H1 (cell line): ENCODE data around the gene PARM1. TPM values are rescaled to one million over a fixed set of nuclear protein-coding genes. Genes with fewer than 3 reads are reported as not detected.

Experiments
- CTCF ChIA-PET: fragments of 300-600 bp; sonication (Branson Sonifier 250); formaldehyde crosslinking; loops from one replicate; lab custom pipeline; 2021; ENCODE audit not compliant: partially characterized antibody; lab: Charles Lee
- POLR2A ChIA-PET: fragments of 300-600 bp; sonication (Branson Sonifier 250); formaldehyde crosslinking; loops from one replicate; lab custom pipeline; 2021; ENCODE audit warnings: inconsistent platforms; ENCODE audit not compliant: partially characterized antibody; lab: Charles Lee
- DNase-seq, 2 experiments: peaks; one replicate each; pipeline versions ENCODE4 v3.0.0 to v3.0.0-alpha.2; 2010 to 2022; ENCODE audit warnings: low spot score in 2 of 2, low read depth in 1 of 2, mixed read lengths in 1 of 2
- FAIRE-seq: peaks from 2 replicates; lab custom pipeline; 2011; peaks lifted over from hg19 to GRCh38; lab: Jason Lieb, UNC
- H2AFZ ChIP-seq: 2 replicates; pipeline ENCODE4 v1.8.1; 2012; ENCODE audit warnings: low read length, inconsistent platforms
- H2AK5ac ChIP-seq: 2 replicates; pipeline ENCODE4 v1.6.1; 2013; ENCODE audit warnings: low read depth, low read length
- H2BK120ac ChIP-seq: replicated peaks from 2 replicates; pipeline ENCODE3; 2013; ENCODE audit warnings: low read depth, low read length, inconsistent platforms
- H2BK12ac ChIP-seq: 2 replicates; pipeline ENCODE4 v1.6.1; 2013; ENCODE audit warnings: low read depth, low read length
- H2BK15ac ChIP-seq: 2 replicates; pipeline ENCODE4 v1.6.1; 2013; ENCODE audit warnings: low read length
- H2BK20ac ChIP-seq: 2 replicates; pipeline ENCODE4 v1.6.1; 2013; ENCODE audit warnings: low read length
- H2BK5ac ChIP-seq: 2 replicates; pipeline ENCODE4 v1.6.1; 2013; ENCODE audit warnings: low read depth, low read length
- H3K14ac ChIP-seq: 2 replicates; pipeline ENCODE4 v1.6.1; 2013; ENCODE audit warnings: inconsistent platforms; ENCODE audit not compliant: insufficient read length
- H3K18ac ChIP-seq: 2 replicates; pipeline ENCODE4 v1.6.1; 2013; ENCODE audit warnings: low read length; ENCODE audit errors: extremely low read depth
- H3K23ac ChIP-seq: 2 replicates; pipeline ENCODE4 v1.6.1; 2013; ENCODE audit warnings: inconsistent platforms; ENCODE audit not compliant: insufficient read length
- H3K23me2 ChIP-seq: 2 replicates; pipeline ENCODE4 v1.6.1; 2013; ENCODE audit warnings: low read depth, low read length
- H3K27ac ChIP-seq: 2 replicates; pipeline ENCODE4 v1.6.1; 2011; ENCODE audit warnings: low read depth, low read length, inconsistent platforms
- H3K27me3 ChIP-seq, 4 experiments: replicated peaks in 1 of 4; 1 replicate in 1 of 4; 2 replicates in 3 of 4; pipeline versions ENCODE4 v1.6.1 to v1.8.1; 2011 to 2013; ENCODE audit warnings: low read length in 3 of 4, mild to moderate bottlenecking in 3 of 4, inconsistent platforms in 2 of 4, mixed read lengths in 2 of 4, moderate library complexity in 1 of 4; ENCODE audit not compliant: control insufficient read depth in 3 of 4, insufficient read depth in 3 of 4; ENCODE audit errors: extremely low read depth in 1 of 4
- H3K36me3 ChIP-seq, 4 experiments: 2 replicates each; pipeline versions ENCODE4 v1.6.1 to v1.8.1; 2011 to 2013; ENCODE audit warnings: mild to moderate bottlenecking in 4 of 4, low read length in 3 of 4, moderate library complexity in 2 of 4, control low read depth in 1 of 4, inconsistent platforms in 1 of 4; ENCODE audit not compliant: insufficient read depth in 4 of 4, control insufficient read depth in 2 of 4
- H3K4ac ChIP-seq: replicated peaks from 2 replicates; pipeline ENCODE3; 2013; ENCODE audit warnings: low read length, low read depth, mixed read lengths, inconsistent platforms; ENCODE audit not compliant: insufficient read length
- H3K4me1 ChIP-seq, 4 experiments: replicated peaks in 1 of 4; 1 replicate in 1 of 4; 2 replicates in 3 of 4; pipeline versions ENCODE4 v1.6.1 to v1.8.1; 2011 to 2013; ENCODE audit warnings: low read length in 3 of 4, inconsistent platforms in 2 of 4, mixed read lengths in 1 of 4; ENCODE audit not compliant: insufficient read depth in 4 of 4, control insufficient read depth in 3 of 4
- H3K4me2 ChIP-seq, 2 experiments: 2 replicates each; pipeline versions ENCODE4 v1.6.1 to v1.8.1; 2011 to 2013; ENCODE audit warnings: low read depth in 2 of 2, low read length in 2 of 2, control low read depth in 1 of 2, inconsistent platforms in 1 of 2, mild to moderate bottlenecking in 1 of 2; ENCODE audit not compliant: insufficient read depth in 1 of 2
- H3K4me3 ChIP-seq, 4 experiments: fragments of 200-600, 300-600 bp in 1 of 4; sonication (generic), shearing (Covaris generic), sonication (Bioruptor Twin) in 1 of 4; 2 replicates each; pipeline versions ENCODE4 v1.5.1 to v1.8.1; 2011 to 2016; ENCODE audit warnings: low read length in 4 of 4, low read depth in 3 of 4, control low read depth in 2 of 4, inconsistent platforms in 2 of 4, mild to moderate bottlenecking in 2 of 4, mixed read lengths in 1 of 4, moderate library complexity in 1 of 4; ENCODE audit not compliant: insufficient read depth in 2 of 4; ENCODE audit errors: extremely low read depth in 1 of 4
- H3K56ac ChIP-seq: replicated peaks from 2 replicates; pipeline ENCODE3; 2013; ENCODE audit warnings: low read depth, mild to moderate bottlenecking, mixed read lengths, low read length, inconsistent platforms; ENCODE audit not compliant: insufficient read length
- H3K79me1 ChIP-seq: 2 replicates; pipeline ENCODE4 v1.6.1; 2013; ENCODE audit warnings: low read depth, low read length, control low read depth
- H3K79me2 ChIP-seq, 2 experiments: 2 replicates each; pipeline versions ENCODE4 v1.6.1 to v1.8.1; 2012 to 2013; ENCODE audit warnings: low read length in 2 of 2, mild to moderate bottlenecking in 2 of 2, inconsistent platforms in 1 of 2; ENCODE audit not compliant: insufficient read depth in 2 of 2, control insufficient read depth in 1 of 2
- H3K9ac ChIP-seq, 4 experiments: replicated peaks in 1 of 4; 1 replicate in 1 of 4; 2 replicates in 3 of 4; pipeline versions ENCODE4 v1.6.1 to v1.8.1; 2011 to 2013; ENCODE audit warnings: low read depth in 3 of 4, low read length in 3 of 4, control low read depth in 2 of 4, mild to moderate bottlenecking in 2 of 4, moderate library complexity in 2 of 4, inconsistent platforms in 1 of 4; ENCODE audit errors: extremely low read depth in 1 of 4
- H3K9me3 ChIP-seq, 2 experiments: 2 replicates each; pipeline versions ENCODE4 v1.6.1 to v1.8.1; 2012 to 2013; ENCODE audit warnings: mild to moderate bottlenecking in 2 of 2, moderate library complexity in 2 of 2, control low read depth in 1 of 2, inconsistent platforms in 1 of 2, low read depth in 1 of 2, low read length in 1 of 2, mixed read lengths in 1 of 2; ENCODE audit not compliant: insufficient read depth in 2 of 2
- H4K20me1 ChIP-seq, 2 experiments: replicated peaks in 1 of 2; 2 replicates each; pipeline versions ENCODE3 to v1.8.1; 2011 to 2013; ENCODE audit warnings: inconsistent platforms in 2 of 2, low read length in 2 of 2, mild to moderate bottlenecking in 1 of 2; ENCODE audit not compliant: insufficient read depth in 2 of 2, control insufficient read depth in 1 of 2
- H4K5ac ChIP-seq: 2 replicates; pipeline ENCODE4 v1.6.1; 2013; ENCODE audit warnings: low read length, low read depth, mixed read lengths, inconsistent platforms; ENCODE audit not compliant: insufficient read length
- H4K8ac ChIP-seq: 2 replicates; pipeline ENCODE4 v1.8.0; 2013; ENCODE audit warnings: mild to moderate bottlenecking, moderate library complexity, low read length, inconsistent platforms; ENCODE audit not compliant: insufficient read depth; ENCODE audit errors: extremely low read depth
- H4K91ac ChIP-seq: replicated peaks from 2 replicates; pipeline ENCODE3; 2013; ENCODE audit warnings: low read length, mixed read lengths, inconsistent platforms; ENCODE audit not compliant: insufficient read length
- CBX5 ChIP-seq: fragments of 300-800, 300-1000 bp; sonication (generic); IDR thresholded peaks from 2 replicates; pipeline ENCODE4 v1.7.1; 2016; ENCODE audit warnings: antibody characterized with exemption, low read length, low read depth
- CBX8 ChIP-seq: fragments of 300-800, 300-1000 bp; sonication (generic); IDR thresholded peaks from 2 replicates; pipeline ENCODE4 v1.7.1; 2016; ENCODE audit warnings: low read depth, low read length, borderline replicate concordance
- CHD2 ChIP-seq: IDR thresholded peaks from 2 replicates; pipeline ENCODE4 v1.6.1; 2012; ENCODE audit warnings: low read length, improper control_type of control experiment
- CREB1 ChIP-seq: IDR thresholded peaks from 2 replicates; pipeline ENCODE4 v1.6.1; 2012; ENCODE audit warnings: inconsistent platforms
- EZH2 ChIP-seq: fragments of 200-600 bp; sonication (generic); IDR thresholded peaks from 2 replicates; pipeline ENCODE4 v1.7.1; 2012; ENCODE audit warnings: low read depth, mild to moderate bottlenecking, moderate library complexity, low read length, inconsistent platforms; ENCODE audit not compliant: severe bottlenecking
- HDAC6 ChIP-seq: IDR thresholded peaks from one replicate; pipeline ENCODE4 v1.7.1; 2012; ENCODE audit warnings: low read depth, mild to moderate bottlenecking, inconsistent platforms, low read length, moderate library complexity
- NRF1 ChIP-seq: IDR thresholded peaks from 2 replicates; pipeline ENCODE4 v1.6.1; 2011; ENCODE audit warnings: mild to moderate bottlenecking, low read depth, low read length, improper control_type of control experiment
- POLR2A ChIP-seq, 2 experiments: IDR thresholded peaks; 1 replicate in 1 of 2; 2 replicates in 1 of 2; pipeline ENCODE4 v1.6.1; 2011; ENCODE audit warnings: low read depth in 2 of 2, low read length in 2 of 2, mild to moderate bottlenecking in 2 of 2; ENCODE audit errors: control extremely low read depth in 1 of 2
- POU5F1 ChIP-seq: IDR thresholded peaks from 2 replicates; pipeline ENCODE4 v1.6.1; 2011; ENCODE audit warnings: low read depth, mild to moderate bottlenecking, low read length, moderate library complexity
- SP1 ChIP-seq: IDR thresholded peaks from 2 replicates; pipeline ENCODE4 v1.6.1; 2011; ENCODE audit warnings: low read depth, low read length
- SP4 ChIP-seq: IDR thresholded peaks from 2 replicates; pipeline ENCODE4 v1.6.1; 2012; ENCODE audit warnings: low read length, inconsistent platforms
- TAF1 ChIP-seq: IDR thresholded peaks from 2 replicates; pipeline ENCODE4 v1.6.1; 2011; ENCODE audit warnings: mild to moderate bottlenecking, low read depth, low read length
- TEAD4 ChIP-seq: IDR thresholded peaks from 2 replicates; pipeline ENCODE4 v1.6.1; 2012; ENCODE audit warnings: low read depth, low read length, inconsistent platforms, mixed read lengths
- WGBS, 2 experiments: shearing (Covaris generic) in 1 of 2; methylation state at CpG; one replicate each; pipeline versions ENCODE4 v1.1.6 to v1.1.7; 2013 to 2015; ENCODE audit warnings: low lambda C conversion rate in 2 of 2, mixed read lengths in 2 of 2, inconsistent platforms in 1 of 2, low coverage in 1 of 2, missing lambda C conversion rate in 1 of 2; ENCODE audit not compliant: insufficient replicate concordance in 2 of 2, insufficient coverage in 1 of 2, insufficient read length in 1 of 2; ENCODE audit errors: extremely low coverage in 1 of 2, missing lambda C conversion rate in 1 of 2; 5-methylcytosine and 5-hydroxymethylcytosine counted together
- polyA plus RNA-seq, 7 experiments: library from polyadenylated mRNA; depleted of rRNA in 3 of 7; stranded (reverse) in 5 of 7; unstranded in 2 of 7; fragments of >200 nt in 5 of 7; fragments of 200-250 nt in 2 of 7; gene quantifications; 1 replicate in 5 of 7; 2 replicates in 1 of 7; 4 replicates in 1 of 7; pipeline versions ENCODE4 v1.2.1 to v1.2.3, GENCODE V29; 2011 to 2013; ENCODE audit warnings: missing spikeins in 2 of 7, mixed read lengths in 2 of 7
- total RNA-seq: library from RNA; stranded (reverse); fragmentation: NEBNext Ultra II Directional; extraction: Animal tissue kit (Norgen Biotek cat#: 25700); gene quantifications from 2 replicates; pipeline ENCODE4 v1.2.1, GENCODE V29; 2021

The PARM1 gene
- total and polyA plus RNA-seq, 2 of the 8 experiments (the other 6 are each of a cell fraction or from before 2014, with no cell fraction given) = 2.0 to 5.3 TPM

DNA sequence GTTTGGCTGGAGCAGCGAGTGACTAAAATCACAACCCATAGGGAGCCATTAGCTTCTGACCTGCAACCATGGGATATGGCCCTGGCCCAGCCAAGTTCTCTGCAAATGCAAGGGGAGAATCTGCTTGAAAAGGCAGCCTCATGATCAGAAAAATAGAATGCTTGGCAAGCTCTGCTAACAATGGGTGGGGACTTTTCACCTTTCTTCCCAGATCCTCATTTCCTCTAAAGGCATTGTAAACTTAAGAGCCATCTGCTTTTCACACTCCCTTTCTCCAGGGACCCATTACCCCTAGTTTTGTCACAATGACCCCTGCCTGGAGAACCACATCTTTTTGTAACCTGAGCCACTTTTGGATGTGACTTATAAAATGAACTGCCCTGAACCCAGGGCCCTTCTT is 104.3 kb downstream of the PARM1 start:
- H3K23ac ChIP-seq = no peak overlapping the region
- no peak overlapping the region for H4K91ac ChIP-seq
- no peaks in the 10 kb centered on the region for H3K79me2 ChIP-seq
- H3K56ac ChIP-seq = no peak overlapping the region
- no peak for TF ChIP-seq CBX8
- no peak for TF ChIP-seq TAF1
- no peak for TF ChIP-seq SP1
- no peak for TF ChIP-seq POLR2A (IDR thresholded peaks at IDR 0.05; ENCODE audit: control extremely low read depth in 1 of 2, low read depth in 2 of 2, low read length in 2 of 2)
- no peak for TF ChIP-seq TEAD4
- no peak for TF ChIP-seq CHD2
- no peak for TF ChIP-seq NRF1
- TF ChIP-seq SP4 = no peak
- no peak for TF ChIP-seq HDAC6
- no peak for TF ChIP-seq EZH2
- TF ChIP-seq POU5F1 = no peak
- no peak for TF ChIP-seq CREB1
- no peak for TF ChIP-seq CBX5
- H3K14ac ChIP-seq = no peak overlapping the region
- no peak overlapping the region for H2BK5ac ChIP-seq
- no peaks in the 10 kb centered on the region for H3K36me3 ChIP-seq
- H3K27me3 ChIP-seq = no peaks in the 10 kb centered on the region
- H2BK12ac ChIP-seq = no peak overlapping the region
- no peaks in the 10 kb centered on the region for H3K9me3 ChIP-seq
- H4K5ac ChIP-seq = no peak overlapping the region
- H2BK20ac ChIP-seq = no peak overlapping the region
- ChIA-PET POLR2A (no interaction called here), CTCF (interaction anchor here (1.5 kb wide), 1 partner anchor 10 kb away, joined by 7 read pairs; no protein-coding TSS in a partner anchor)
- FAIRE-seq (no peak), DNase-seq (no peak)
- H4K20me1 ChIP-seq = no peaks in the 10 kb centered on the region
- no peak overlapping the region for H2AK5ac ChIP-seq
- no peak overlapping the region for H3K4ac ChIP-seq
- no peak overlapping the region for H2BK120ac ChIP-seq
- H3K4me3 ChIP-seq = no peak overlapping the region
- H3K18ac ChIP-seq = no peak overlapping the region
- no peaks in the 10 kb centered on the region for H3K4me1 ChIP-seq
- 96% methylated on average over 1 of the region's 1 CpG; no CpG with 5 or more reads in 1 of the 2 experiments for WGBS, 2 experiments
- no peak overlapping the region for H3K9ac ChIP-seq
- no peak overlapping the region for H3K4me2 ChIP-seq
- no peak overlapping the region for H3K27ac ChIP-seq
- no peaks in the 10 kb centered on the region; the same call in 1 of the 2 replicates for H3K79me1 ChIP-seq
- H3K23me2 ChIP-seq = no peaks in the 10 kb centered on the region
- no peak overlapping the region for H4K8ac ChIP-seq
- no peak overlapping the region for H2BK15ac ChIP-seq
- no peak overlapping the region for H2AFZ ChIP-seq
